ENCODE results near the gene STK24.
"Not testable (repeated sequence)": the region's sequence is repeated elsewhere in the genome, so short reads cannot be mapped to it uniquely, and the experiment has no call there.

STK24 gene

GRCh38 chr13:98576963-98577835, at the start of gene STK24:
Gene STK24 (minus strand): TSS chr13:98577107. CDS start chr13:98576786, 321 bp downstream.
- Mint-ChIP-seq H3K4me1 (ENCODE audit: low read depth) (peaks cover 44% of the 10 kb centered on the region), H3K9me3 (ENCODE audit: low read depth) (no peaks in the 10 kb centered on the region), H3K27ac (peak within 1 kb of the TSS; percentile 94), H3K36me3 (peaks cover 4% of the 10 kb centered on the region), H3K27me3 (no peaks in the 10 kb centered on the region), H3K4me3 (peak within 1 kb of the TSS; percentile 95)

GRCh38 chr13:98626298-98626935, 49.5 kb upstream of the STK24 start:
- no peaks in the 10 kb centered on the region for H3K4me1 Mint-ChIP-seq (ENCODE audit: low read depth)
- H3K4me3 Mint-ChIP-seq = no peak overlapping the region
- no peaks in the 10 kb centered on the region for H3K9me3 Mint-ChIP-seq (ENCODE audit: low read depth)
- H3K27ac Mint-ChIP-seq = no peak overlapping the region
- no peaks in the 10 kb centered on the region for H3K27me3 Mint-ChIP-seq
- H3K36me3 Mint-ChIP-seq = no peaks in the 10 kb centered on the region

DNA sequence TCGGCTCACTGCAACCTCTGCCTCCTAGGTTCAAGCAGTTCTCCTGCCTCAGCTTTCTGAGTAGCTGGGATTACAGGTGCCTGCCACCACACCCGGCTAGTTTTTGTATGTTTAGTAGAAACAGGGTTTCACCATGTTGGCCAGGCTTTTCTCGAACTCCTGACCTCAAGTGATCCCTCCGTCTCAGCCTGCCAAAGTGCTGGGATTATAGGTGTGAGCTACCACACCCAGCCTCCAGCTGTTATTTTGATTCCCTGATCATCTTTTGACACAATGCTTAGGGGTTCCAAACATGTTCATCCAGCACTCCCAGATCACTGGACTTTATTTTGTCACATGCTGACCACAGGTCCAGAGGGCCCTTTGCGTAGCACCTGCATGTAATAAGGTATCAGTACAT, 47.7 kb upstream of the STK24 start:
- not testable (repeated sequence) for H3K4me1 Mint-ChIP-seq (ENCODE audit: low read depth); H3K36me3 Mint-ChIP-seq; H3K27ac Mint-ChIP-seq; H3K4me3 Mint-ChIP-seq; H3K27me3 Mint-ChIP-seq; H3K9me3 Mint-ChIP-seq (ENCODE audit: low read depth)

GRCh38 chr13:98622931-98623331, 46.0 kb upstream of the STK24 start:
- H3K27me3 Mint-ChIP-seq = no peaks in the 10 kb centered on the region
- H3K4me3 Mint-ChIP-seq = no peak overlapping the region
- no peaks in the 10 kb centered on the region for H3K9me3 Mint-ChIP-seq (ENCODE audit: low read depth)
- H3K27ac Mint-ChIP-seq = no peak overlapping the region
- H3K36me3 Mint-ChIP-seq = no peaks in the 10 kb centered on the region
- no peaks in the 10 kb centered on the region for H3K4me1 Mint-ChIP-seq (ENCODE audit: low read depth)

DNA sequence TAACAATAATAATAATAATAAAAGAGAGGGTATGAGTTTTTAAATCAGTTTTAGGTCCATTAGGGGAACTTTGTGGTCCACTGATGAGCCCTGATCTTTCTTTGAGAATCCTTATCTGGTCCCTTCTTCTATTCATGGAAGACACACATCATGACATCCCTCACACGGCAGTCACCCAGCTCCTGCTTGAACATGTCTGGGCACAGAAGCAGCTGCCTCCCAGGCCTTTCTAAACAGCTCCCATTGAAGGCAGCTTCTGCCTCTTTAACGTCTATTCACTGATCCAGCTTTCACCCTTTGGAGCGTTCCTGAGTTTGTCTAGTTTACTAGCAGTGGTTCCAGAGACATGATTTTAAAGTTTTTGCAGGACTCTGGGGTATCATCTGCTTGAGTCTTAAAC, 42.6 kb upstream of the STK24 start:
- Mint-ChIP-seq H3K4me1 (ENCODE audit: low read depth) (no peaks in the 10 kb centered on the region), H3K4me3 (no peak overlapping the region)

DNA sequence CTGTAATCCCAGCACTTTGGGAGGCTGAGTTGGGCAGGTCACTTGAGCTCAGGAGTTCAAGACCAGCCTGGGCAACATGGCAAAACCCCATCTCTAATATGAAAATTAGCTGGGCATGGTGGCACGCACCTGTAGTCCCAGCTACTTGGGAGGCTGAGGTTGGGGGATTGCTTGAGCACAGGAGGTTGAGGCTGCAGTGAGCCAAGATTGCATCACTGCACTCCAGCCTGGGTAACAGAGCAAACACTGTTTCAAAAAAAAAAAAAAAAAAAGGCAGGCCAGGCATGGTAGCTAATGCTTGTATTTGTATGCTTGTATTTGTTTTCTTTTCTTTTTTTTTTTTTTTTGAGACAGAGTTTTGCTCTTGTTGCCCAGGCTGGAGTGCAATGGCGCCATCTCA, 38.7 kb upstream of the STK24 start:
- H3K27me3 Mint-ChIP-seq; H3K4me3 Mint-ChIP-seq; H3K36me3 Mint-ChIP-seq; H3K4me1 Mint-ChIP-seq (ENCODE audit: low read depth); H3K27ac Mint-ChIP-seq; H3K9me3 Mint-ChIP-seq (ENCODE audit: low read depth): not testable (repeated sequence)

More for the DNA sequence above, 42.6 kb upstream of the STK24 start:
- no peaks in the 10 kb centered on the region for H3K36me3 Mint-ChIP-seq
- H3K27me3 Mint-ChIP-seq = no peaks in the 10 kb centered on the region
- no peak overlapping the region for H3K27ac Mint-ChIP-seq
- H3K9me3 Mint-ChIP-seq (ENCODE audit: low read depth) = no peaks in the 10 kb centered on the region

DNA sequence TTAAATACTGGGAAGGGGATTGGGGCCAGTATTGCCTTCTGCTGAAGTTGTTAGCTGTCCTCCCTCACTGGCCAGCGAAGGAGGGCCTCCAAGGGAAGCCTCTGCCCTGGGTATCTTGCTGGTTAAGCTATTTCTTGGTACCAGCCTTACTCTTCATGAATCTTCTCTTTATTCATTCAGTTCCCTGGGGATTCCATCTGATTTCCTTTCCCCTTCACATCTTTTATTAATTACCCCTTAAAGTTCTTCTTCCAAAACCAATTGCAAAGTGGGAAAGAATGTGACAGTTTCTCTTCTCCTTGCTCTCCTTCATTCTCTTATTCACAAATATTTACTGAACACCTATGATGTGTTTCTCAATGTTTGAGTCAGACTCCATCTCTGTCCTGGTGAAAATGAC, 36.7 kb upstream of the STK24 start:
- H3K27me3 Mint-ChIP-seq = no peaks in the 10 kb centered on the region

GRCh38 chr13:98609756-98610155, 32.8 kb upstream of the STK24 start:
- no peak overlapping the region for H3K27ac Mint-ChIP-seq
- no peaks in the 10 kb centered on the region for H3K36me3 Mint-ChIP-seq
- H3K4me1 Mint-ChIP-seq (ENCODE audit: low read depth) = no peaks in the 10 kb centered on the region
- no peak overlapping the region for H3K4me3 Mint-ChIP-seq
- no peaks in the 10 kb centered on the region for H3K9me3 Mint-ChIP-seq (ENCODE audit: low read depth)
- no peaks in the 10 kb centered on the region for H3K27me3 Mint-ChIP-seq

More for the DNA sequence above, 36.7 kb upstream of the STK24 start:
- H3K4me3 Mint-ChIP-seq = no peak overlapping the region
- no peaks in the 10 kb centered on the region for H3K36me3 Mint-ChIP-seq
- H3K9me3 Mint-ChIP-seq (ENCODE audit: low read depth) = no peaks in the 10 kb centered on the region
- no peaks in the 10 kb centered on the region for H3K4me1 Mint-ChIP-seq (ENCODE audit: low read depth)
- no peak overlapping the region for H3K27ac Mint-ChIP-seq

DNA sequence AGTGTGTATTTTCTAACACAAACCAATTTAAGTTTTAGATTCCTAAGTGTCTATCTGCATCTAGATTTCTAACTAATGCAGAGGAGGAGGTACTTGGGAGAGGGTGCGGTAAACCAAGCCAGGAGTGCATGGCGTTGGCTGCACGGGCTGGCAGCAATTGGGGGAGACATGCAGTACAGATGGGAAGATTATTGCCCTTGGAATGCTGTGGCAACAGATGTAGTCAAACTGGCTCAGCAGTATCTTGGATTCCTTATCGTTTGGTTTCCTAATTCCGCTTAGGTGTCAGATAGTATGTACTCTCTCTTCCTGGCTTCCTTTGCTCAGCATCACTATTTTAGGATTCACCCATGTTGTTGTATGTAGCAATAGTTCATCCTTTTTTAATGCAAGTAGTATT, 29.4 kb upstream of the STK24 start:
- Mint-ChIP-seq H3K27ac (no peak overlapping the region), H3K4me3 (no peak overlapping the region), H3K9me3 (ENCODE audit: low read depth) (peaks cover 3% of the 10 kb centered on the region), H3K27me3 (no peaks in the 10 kb centered on the region), H3K36me3 (no peaks in the 10 kb centered on the region), H3K4me1 (ENCODE audit: low read depth) (no peaks in the 10 kb centered on the region)

DNA sequence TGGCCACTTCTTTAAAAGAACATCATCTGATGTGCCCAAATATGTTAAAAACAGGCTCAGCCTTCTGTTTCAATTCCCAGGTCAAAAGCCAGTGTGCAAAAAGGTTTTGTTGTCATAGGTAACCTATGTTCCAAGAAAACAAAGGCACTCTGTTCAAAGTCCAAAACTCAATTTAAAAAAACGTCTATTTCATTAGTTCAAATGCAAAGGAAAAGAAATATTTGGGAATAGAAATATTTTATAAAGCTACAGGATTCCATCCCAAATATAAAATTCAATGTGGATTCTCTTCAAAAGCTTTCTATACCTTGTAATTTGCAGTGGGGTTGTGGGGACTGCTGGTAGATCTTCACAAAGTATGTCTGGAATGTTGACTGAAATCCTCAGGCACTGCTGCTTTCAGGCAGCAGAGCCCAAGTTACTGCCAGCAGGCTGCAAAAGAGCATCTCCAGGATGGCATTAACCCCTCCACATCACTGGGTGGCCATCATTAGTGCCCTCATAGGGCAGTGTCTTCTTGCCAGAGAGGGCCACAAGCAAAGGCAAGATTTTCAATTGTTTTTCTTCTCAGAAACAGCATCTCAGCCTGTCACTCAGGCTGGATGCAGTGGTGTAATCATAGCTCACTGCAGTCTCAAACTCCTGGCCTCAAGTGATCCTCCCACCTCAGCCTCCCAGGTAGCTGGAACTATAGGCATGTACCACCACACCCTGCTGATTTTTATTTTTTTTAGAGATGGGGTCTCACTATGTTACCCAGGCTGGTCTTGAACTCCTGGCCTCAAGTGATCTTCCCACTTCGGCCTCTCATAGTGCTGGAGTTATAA, 22.8 kb upstream of the STK24 start:
- Mint-ChIP-seq H3K9me3 (ENCODE audit: low read depth) (peaks cover 3% of the 10 kb centered on the region), H3K36me3 (no peaks in the 10 kb centered on the region), H3K27me3 (no peaks in the 10 kb centered on the region), H3K27ac (no peak overlapping the region), H3K4me1 (ENCODE audit: low read depth) (peaks cover 6% of the 10 kb centered on the region), H3K4me3 (no peak overlapping the region)

GRCh38 chr13:98598043-98598442, 21.1 kb upstream of the STK24 start:
- no peaks in the 10 kb centered on the region for H3K36me3 Mint-ChIP-seq
- H3K4me1 Mint-ChIP-seq (ENCODE audit: low read depth) = peaks cover 6% of the 10 kb centered on the region
- no peak overlapping the region for H3K27ac Mint-ChIP-seq

DNA sequence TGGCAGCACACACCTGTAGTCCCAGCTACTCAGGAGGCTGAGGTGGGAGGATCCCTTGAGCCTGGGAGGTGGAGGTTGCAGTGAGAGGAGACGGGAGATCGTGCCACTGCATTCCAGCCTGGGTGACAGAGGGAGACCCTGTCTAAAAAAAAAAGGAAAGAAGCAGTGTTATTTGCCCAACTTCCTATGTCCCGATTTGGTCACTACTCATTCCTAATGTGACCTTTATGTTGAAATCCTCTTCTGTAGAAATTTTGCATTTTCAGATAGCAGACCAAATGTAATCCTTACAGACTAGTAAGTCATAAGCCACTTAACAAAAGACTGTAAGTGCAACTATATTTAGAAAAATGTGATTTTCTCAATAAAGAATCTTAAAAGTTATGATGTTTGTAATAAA, 18.2 kb upstream of the STK24 start:
- Mint-ChIP-seq H3K27me3 (no peaks in the 10 kb centered on the region), H3K4me1 (ENCODE audit: low read depth) (peaks cover 6% of the 10 kb centered on the region), H3K4me3 (no peak overlapping the region), H3K27ac (no peak overlapping the region), H3K36me3 (no peaks in the 10 kb centered on the region), H3K9me3 (ENCODE audit: low read depth) (no peaks in the 10 kb centered on the region)

More at GRCh38 chr13:98598043-98598442, 21.1 kb upstream of the STK24 start:
- Mint-ChIP-seq H3K27me3 (no peaks in the 10 kb centered on the region), H3K4me3 (no peak overlapping the region), H3K9me3 (ENCODE audit: low read depth) (no peaks in the 10 kb centered on the region)

DNA sequence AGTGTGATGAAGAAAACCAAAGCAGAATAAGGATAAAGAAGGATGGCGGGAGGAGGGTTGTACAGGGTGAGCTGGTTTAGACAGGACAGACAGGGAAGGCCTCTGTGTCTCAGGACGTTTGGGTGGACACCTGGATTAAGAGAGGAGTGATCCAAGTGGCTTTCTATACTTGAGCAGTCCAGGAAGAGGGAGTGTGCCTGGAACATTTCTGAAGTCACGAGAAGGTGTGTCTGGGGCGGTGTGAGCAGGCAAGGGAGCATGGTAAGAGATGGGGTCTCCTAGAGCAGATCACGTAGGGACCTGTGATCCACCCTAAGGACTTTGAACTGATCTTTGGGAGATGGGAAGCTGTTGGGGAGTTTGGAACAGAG, 15.4 kb upstream of the STK24 start:
- no peaks in the 10 kb centered on the region for H3K36me3 Mint-ChIP-seq
- no peak overlapping the region for H3K4me3 Mint-ChIP-seq
- peaks cover 3% of the 10 kb centered on the region for H3K9me3 Mint-ChIP-seq (ENCODE audit: low read depth)
- H3K4me1 Mint-ChIP-seq (ENCODE audit: low read depth) = peaks cover 6% of the 10 kb centered on the region
- H3K27me3 Mint-ChIP-seq = no peaks in the 10 kb centered on the region
- H3K27ac Mint-ChIP-seq = no peak overlapping the region

GRCh38 chr13:98591721-98592361, 14.9 kb upstream of the STK24 start:
- Mint-ChIP-seq H3K9me3 (ENCODE audit: low read depth) (peaks cover 3% of the 10 kb centered on the region), H3K27me3 (no peaks in the 10 kb centered on the region), H3K4me3 (no peak overlapping the region), H3K36me3 (no peaks in the 10 kb centered on the region), H3K4me1 (ENCODE audit: low read depth) (peaks cover 4% of the 10 kb centered on the region), H3K27ac (no peak overlapping the region)

GRCh38 chr13:98590471-98590870, 13.6 kb upstream of the STK24 start:
- H3K4me3 Mint-ChIP-seq; H3K27me3 Mint-ChIP-seq; H3K27ac Mint-ChIP-seq; H3K4me1 Mint-ChIP-seq (ENCODE audit: low read depth); H3K36me3 Mint-ChIP-seq; H3K9me3 Mint-ChIP-seq (ENCODE audit: low read depth): not testable (repeated sequence)
